SU-DHL-6 (cell line): Measurements from ENCODE around the gene NIPSNAP3A.

Experiments
- H2AFZ ChIP-seq: fragments of 200-600 bp; sonication (generic); 2 replicates; pipeline ENCODE4 v1.6.1; 2014; ENCODE audit warnings: low read depth, mild to moderate bottlenecking, moderate library complexity, mixed read lengths, antibody characterized with exemption, low read length; ENCODE audit not compliant: severe bottlenecking
- H3F3A ChIP-seq: fragments of 200-600 bp; shearing (Covaris generic); 2 replicates; pipeline ENCODE4 v1.6.0; 2016; ENCODE audit warnings: antibody characterized with exemption, mild to moderate bottlenecking; ENCODE audit not compliant: insufficient read depth
- H3K27ac ChIP-seq: fragments of 200-600 bp; sonication (generic); 2 replicates; pipeline ENCODE4 v1.5.1; 2016; ENCODE audit warnings: low read depth, mild to moderate bottlenecking, low read length, moderate library complexity, mixed read lengths
- H3K27me3 ChIP-seq: fragments of 200-600 bp; sonication (generic), shearing (Covaris generic); 2 replicates; pipeline ENCODE4 v1.6.0; 2014; ENCODE audit warnings: mild to moderate bottlenecking, low read length
- H3K36me3 ChIP-seq: fragments of 200-600 bp; sonication (generic); 2 replicates; pipeline ENCODE4 v1.6.1; 2014; ENCODE audit warnings: mild to moderate bottlenecking, low read length, mixed read lengths
- H3K4me2 ChIP-seq: fragments of 300-600, 200-600 bp; shearing (Covaris generic), sonication (generic); 2 replicates; pipeline ENCODE4 v1.6.0; 2014; ENCODE audit warnings: low read length, low read depth, mild to moderate bottlenecking; ENCODE audit not compliant: poor library complexity, severe bottlenecking
- H3K4me3 ChIP-seq: fragments of 200-600 bp; sonication (generic); 2 replicates; pipeline ENCODE4 v1.5.1; 2014; ENCODE audit warnings: antibody characterized with exemption, low read length, mild to moderate bottlenecking, mixed read lengths; ENCODE audit not compliant: insufficient read depth, poor library complexity, severe bottlenecking
- H3K79me2 ChIP-seq: fragments of 200-600 bp; sonication (generic); 2 replicates; pipeline ENCODE4 v1.6.1; 2014; ENCODE audit warnings: mild to moderate bottlenecking, low read length, moderate library complexity; ENCODE audit not compliant: insufficient read depth
- H3K9ac ChIP-seq: fragments of 200-600 bp; sonication (generic); 2 replicates; pipeline ENCODE4 v1.7.0; 2014; ENCODE audit warnings: mild to moderate bottlenecking, low read length
- H3K9me2 ChIP-seq: fragments of 200-600 bp; sonication (generic); replicated peaks from 2 replicates; pipeline ENCODE4 v1.6.1; 2014; ENCODE audit warnings: low read length; ENCODE audit not compliant: insufficient read depth
- H3K9me3 ChIP-seq: fragments of 200-600 bp; sonication (generic); 2 replicates; pipeline ENCODE4 v1.6.1; 2014; ENCODE audit warnings: low read length, mixed read lengths; ENCODE audit not compliant: insufficient read depth
- H4K20me1 ChIP-seq: fragments of 200-600 bp; sonication (generic); 2 replicates; pipeline ENCODE4 v1.6.1; 2014; ENCODE audit warnings: low read depth, mild to moderate bottlenecking, antibody characterized with exemption, low read length, moderate library complexity, mixed read lengths
- CTCF ChIP-seq: fragments of 200-600 bp; sonication (generic); IDR thresholded peaks from one replicate; pipeline ENCODE4 v1.5.1; 2017; ENCODE audit warnings: antibody characterized with exemption, mild to moderate bottlenecking, low read length, moderate library complexity; ENCODE audit not compliant: insufficient read depth, poor library complexity, severe bottlenecking
- EZH2phosphoT487 ChIP-seq: fragments of 200-600 bp; sonication (generic), shearing (Covaris generic); conservative IDR thresholded peaks from 2 replicates; pipeline ENCODE4 v1.6.1; 2018; ENCODE audit warnings: mild to moderate bottlenecking, antibody characterized with exemption, low read length, moderate library complexity, mixed read lengths

The NIPSNAP3A gene

GRCh38 chr9:104779334-104779733 is 31.9 kb downstream of the NIPSNAP3A start:
- no peak overlapping the region for H3K4me2 ChIP-seq
- no peak for TF ChIP-seq EZH2phosphoT487
- no peak for TF ChIP-seq CTCF

DNA sequence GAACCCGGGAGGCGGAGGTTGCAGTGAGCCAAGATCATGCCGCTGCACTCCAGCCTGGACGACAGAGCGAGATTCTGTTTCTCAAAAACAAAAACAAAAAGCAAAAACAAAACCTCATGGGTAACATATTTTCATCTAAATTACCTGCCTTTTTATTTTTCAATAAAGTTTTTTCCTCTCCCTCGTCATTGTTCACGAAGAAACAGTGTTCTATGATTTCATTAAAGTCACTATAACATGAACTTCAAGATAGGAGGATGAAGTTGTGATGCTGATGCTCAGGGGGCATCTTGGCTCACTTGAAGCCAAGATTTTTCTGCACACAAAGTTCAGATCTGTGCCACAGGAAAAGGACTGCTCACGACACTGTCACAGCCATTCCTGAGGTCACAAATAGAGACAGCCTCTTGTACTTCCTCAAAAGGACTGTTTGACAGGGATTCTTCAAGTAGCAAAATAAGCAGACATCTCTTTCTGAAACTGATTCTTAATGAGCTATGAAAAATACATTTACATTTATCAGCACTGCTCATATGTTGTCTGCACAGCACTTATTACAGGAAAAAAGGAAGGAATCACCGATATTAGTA is 32.6 kb downstream of the NIPSNAP3A start:
- H3K4me3 ChIP-seq = no peak overlapping the region
- H3K4me2 ChIP-seq = no peak overlapping the region
- no peaks in the 10 kb centered on the region for H3F3A ChIP-seq
- H3K36me3 ChIP-seq = no peaks in the 10 kb centered on the region
- no peaks in the 10 kb centered on the region for H3K27me3 ChIP-seq
- H2AFZ ChIP-seq = no peak overlapping the region
- TF ChIP-seq EZH2phosphoT487 = no peak
- no peak for TF ChIP-seq CTCF
- no peak overlapping the region for H3K27ac ChIP-seq
- no peaks in the 10 kb centered on the region for H3K79me2 ChIP-seq
- H3K9ac ChIP-seq = no peak overlapping the region
- no peaks in the 10 kb centered on the region for H3K9me2 ChIP-seq
- H4K20me1 ChIP-seq = no peaks in the 10 kb centered on the region
- no peaks in the 10 kb centered on the region for H3K9me3 ChIP-seq

More at GRCh38 chr9:104779334-104779733, 31.9 kb downstream of the NIPSNAP3A start:
- Histone ChIP-seq H3K27ac (no peak overlapping the region), H3K9me3 (no peaks in the 10 kb centered on the region), H3K36me3 (no peaks in the 10 kb centered on the region), H3K9ac (no peak overlapping the region), H3F3A (no peaks in the 10 kb centered on the region), H2AFZ (no peak overlapping the region), H4K20me1 (no peaks in the 10 kb centered on the region), H3K9me2 (no peaks in the 10 kb centered on the region), H3K4me3 (no peak overlapping the region), H3K27me3 (no peaks in the 10 kb centered on the region), H3K79me2 (no peaks in the 10 kb centered on the region)

- Histone ChIP-seq H3K9me2 (no peaks in the 10 kb centered on the region), H3K36me3 (no peaks in the 10 kb centered on the region), H4K20me1 (no peaks in the 10 kb centered on the region), H3F3A (no peaks in the 10 kb centered on the region), H3K9ac (no peak overlapping the region), H3K27me3 (no peaks in the 10 kb centered on the region), H2AFZ (no peak overlapping the region), H3K4me2 (no peak overlapping the region), H3K27ac (no peak overlapping the region), H3K79me2 (no peaks in the 10 kb centered on the region), H3K4me3 (no peak overlapping the region), H3K9me3 (no peaks in the 10 kb centered on the region)
- no peak for TF ChIP-seq EZH2phosphoT487
- TF ChIP-seq CTCF = peak; percentile 59
Measured at GRCh38 chr9:104780796-104781395, 33.4 kb downstream of the NIPSNAP3A start.
